ENCODE measurements around the gene NDRG2.

GRCh38 chr14:21043974-21044618 is 19.2 kb upstream of the NDRG2 start:
- TF ChIP-seq CTCF (conservative IDR thresholded peaks at IDR 0.05) = no peak
- TF ChIP-seq ZFX (IDR thresholded peaks at IDR 0.05) = no peak

Data from C4-2B (cell line).